K562 (cell line): ENCODE data around the gene SLK. TPM values are rescaled to one million over a fixed set of nuclear protein-coding genes. Genes with fewer than 3 reads are reported as not detected.

Source experiments
- COPS2 ChIP-seq: fragments of 450-650 bp; conservative IDR thresholded peaks from 2 replicates; pipeline ENCODE4 v1.6.1; 2016; ENCODE audit warnings: mild to moderate bottlenecking, moderate library complexity
- ERF ChIP-seq: fragments of 450-650 bp; formaldehyde crosslinking; IDR thresholded peaks from 2 replicates; pipeline ENCODE4 v1.4.0; 2020; ENCODE audit warnings: mild to moderate bottlenecking, mixed read lengths
- HMG20A ChIP-seq: fragments of 450-650 bp; formaldehyde crosslinking; conservative IDR thresholded peaks from 2 replicates; pipeline ENCODE4 v1.4.0; 2020; ENCODE audit warnings: mild to moderate bottlenecking, mixed read lengths
- HMGN3 ChIP-seq: IDR thresholded peaks from 2 replicates; pipeline ENCODE4 v1.6.1; 2011; ENCODE audit warnings: borderline replicate concordance, low read depth, mild to moderate bottlenecking, mixed read lengths, low read length; ENCODE audit not compliant: insufficient read length; ENCODE audit errors: extremely low read depth
- MLX ChIP-seq, 2 experiments: fragments of 450-650 bp in 1 of 2; sonication (generic) in 1 of 2; formaldehyde crosslinking; conservative IDR thresholded peaks; 2 replicates each; pipeline versions ENCODE4 v1.4.0 to v1.8.1; 2020 to 2022; ENCODE audit warnings: mild to moderate bottlenecking in 1 of 2, missing genetic modification reagents in 1 of 2
- PKNOX1 ChIP-seq: fragments of 450-650 bp; IDR thresholded peaks from 2 replicates; pipeline ENCODE4 v1.6.1; 2016
- PRDM10 ChIP-seq: fragments of 450-650 bp; IDR thresholded peaks from 2 replicates; pipeline ENCODE4 v1.6.1; 2018; ENCODE audit not compliant: partially characterized antibody
- RBM15 ChIP-seq: fragments of 200-400 bp; formaldehyde crosslinking; IDR thresholded peaks from 2 replicates; pipeline ENCODE4 v1.6.1; 2018; ENCODE audit warnings: mild to moderate bottlenecking, low read length, moderate library complexity; ENCODE audit not compliant: insufficient read depth
- SMAD3 ChIP-seq: fragments of 450-650 bp; formaldehyde crosslinking; conservative IDR thresholded peaks from 2 replicates; pipeline ENCODE4 v1.4.0; 2020; ENCODE audit warnings: mild to moderate bottlenecking
- TAF9B ChIP-seq: fragments of 450-650 bp; IDR thresholded peaks from 2 replicates; pipeline ENCODE4 v1.6.1; 2018; ENCODE audit warnings: mild to moderate bottlenecking; ENCODE audit not compliant: partially characterized antibody
- ZNF146 ChIP-seq: IDR thresholded peaks from one replicate; pipeline ENCODE4 v1.6.1; 2018; ENCODE audit warnings: missing compliant biosample characterization; ENCODE audit not compliant: unreplicated experiment
- polyA plus RNA-seq, 8 experiments: library from polyadenylated mRNA; depleted of rRNA in 4 of 8; stranded (reverse) in 5 of 8; unstranded in 3 of 8; fragments of >200 nt; fragmentation: Nextera tagmentation in 2 of 8; fragmentation: Illumina TruSeq in 1 of 8; extraction: Ambion mirVana in 2 of 8; extraction: Trizol in 1 of 8; gene quantifications; 2 replicates each; pipeline versions ENCODE4 v1.2.1 to v1.2.3, GENCODE V29; 2011 to 2014; ENCODE audit warnings: inconsistent platforms in 1 of 8, missing spikeins in 1 of 8
- total RNA-seq, 7 experiments: library from RNA; depleted of rRNA in 6 of 7; stranded (reverse); fragments of >200 nt in 6 of 7; fragmentation: Illumina TruSeq in 2 of 7; extraction: Trizol in 2 of 7; gene quantifications; 2 replicates each; pipeline versions ENCODE4 v1.2.1 to v1.2.3, GENCODE V29; 2011 to 2021; ENCODE audit warnings: low replicate concordance in 1 of 7

Gene SLK
- total and polyA plus RNA-seq, 9 of the 15 experiments (the other 6 are each of a cell fraction or from before 2014, with no cell fraction given) = 8.2 to 40.0 (median 23.4) TPM

- TF ChIP-seq PRDM10 = no peak
- TF ChIP-seq SMAD3 (CRISPR knock-in tag) = no peak
- no peak for TF ChIP-seq ZNF146 (CRISPR knock-in tag)
- TF ChIP-seq PKNOX1 = no peak
- no peak for TF ChIP-seq TAF9B
- no peak for TF ChIP-seq MLX (CRISPR knock-in tag; conservative IDR thresholded peaks at IDR 0.05)
- TF ChIP-seq HMGN3 = no peak
- no peak for TF ChIP-seq RBM15
- TF ChIP-seq ERF (CRISPR knock-in tag) = no peak
- TF ChIP-seq COPS2 = no peak
- no peak for TF ChIP-seq HMG20A (CRISPR knock-in tag)
These were observed 38.4 kb downstream of the SLK start (continued) for GRCh38 chr10:104005172-104005863.
